ENCODE data around the gene UNC5B.

GRCh38 chr10:71344154-71344925, 132.0 kb downstream of the UNC5B start:
- TF ChIP-seq, protein P1, sequence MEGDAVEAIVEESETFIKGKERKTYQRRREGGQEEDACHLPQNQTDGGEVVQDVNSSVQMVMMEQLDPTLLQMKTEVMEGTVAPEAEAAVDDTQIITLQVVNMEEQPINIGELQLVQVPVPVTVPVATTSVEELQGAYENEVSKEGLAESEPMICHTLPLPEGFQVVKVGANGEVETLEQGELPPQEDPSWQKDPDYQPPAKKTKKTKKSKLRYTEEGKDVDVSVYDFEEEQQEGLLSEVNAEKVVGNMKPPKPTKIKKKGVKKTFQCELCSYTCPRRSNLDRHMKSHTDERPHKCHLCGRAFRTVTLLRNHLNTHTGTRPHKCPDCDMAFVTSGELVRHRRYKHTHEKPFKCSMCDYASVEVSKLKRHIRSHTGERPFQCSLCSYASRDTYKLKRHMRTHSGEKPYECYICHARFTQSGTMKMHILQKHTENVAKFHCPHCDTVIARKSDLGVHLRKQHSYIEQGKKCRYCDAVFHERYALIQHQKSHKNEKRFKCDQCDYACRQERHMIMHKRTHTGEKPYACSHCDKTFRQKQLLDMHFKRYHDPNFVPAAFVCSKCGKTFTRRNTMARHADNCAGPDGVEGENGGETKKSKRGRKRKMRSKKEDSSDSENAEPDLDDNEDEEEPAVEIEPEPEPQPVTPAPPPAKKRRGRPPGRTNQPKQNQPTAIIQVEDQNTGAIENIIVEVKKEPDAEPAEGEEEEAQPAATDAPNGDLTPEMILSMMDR (IDR thresholded peaks at IDR 0.05) = no peak
- no peak for TF ChIP-seq POLR2A (IDR thresholded peaks at IDR 0.05)
